Activated T-cell treated with anti-CD3 and anti-CD28 coated beads, Interleukin-2, amount 50 U/mL, for 72 hours (primary cell): ENCODE results near the gene TBL1XR1. TPM values are rescaled to one million over a fixed set of nuclear protein-coding genes. Genes with fewer than 3 reads are reported as not detected.
"Not testable (repeated sequence)": the region's sequence is repeated elsewhere in the genome, so short reads cannot be mapped to it uniquely, and the experiment has no call there.

ENCODE experiments used
- ATAC-seq, 2 donors: fragments of 150-1000 bp; cut with Tn5 transposase; replicated peaks in 1 of 2; 2 replicates each; pipeline ENCODE4 v1.10.0; 2021; ENCODE audit warnings: moderate library complexity in 2 of 2, mild to moderate bottlenecking in 1 of 2
- DNase-seq, 2 donors: peaks; one replicate each; pipeline ENCODE4 v3.0.0; 2021 to 2022; ENCODE audit warnings: mixed read lengths in 1 of 2
- H3K27ac Mint-ChIP-seq: one replicate; pipeline ENCODE4 v1.8.0; 2022; ENCODE audit warnings: mild to moderate bottlenecking, moderate library complexity, mixed read lengths
- H3K27me3 Mint-ChIP-seq: one replicate; pipeline ENCODE4 v1.8.0; 2022; ENCODE audit warnings: low read depth, mixed read lengths
- H3K36me3 Mint-ChIP-seq, 2 donors: one replicate each; pipeline ENCODE4 v1.8.0; 2022; ENCODE audit warnings: mixed read lengths in 2 of 2, mild to moderate bottlenecking in 1 of 2; ENCODE audit not compliant: insufficient read depth in 2 of 2
- H3K4me1 Mint-ChIP-seq: one replicate; pipeline ENCODE4 v1.8.0; 2022; ENCODE audit warnings: low read depth, mixed read lengths
- H3K4me3 Mint-ChIP-seq, 2 donors: one replicate each; pipeline ENCODE4 v1.8.0; 2022; ENCODE audit warnings: mild to moderate bottlenecking in 2 of 2, mixed read lengths in 2 of 2, moderate library complexity in 2 of 2
- H3K9me3 Mint-ChIP-seq, 2 donors: one replicate each; pipeline ENCODE4 v1.8.0; 2022; ENCODE audit warnings: mixed read lengths in 2 of 2
- total RNA-seq, 2 donors: library from RNA; stranded (reverse); gene quantifications; one replicate each; pipeline ENCODE4 v1.2.3, GENCODE V29; 2022

TBL1XR1 gene
- total RNA-seq, 2 donors from 2014 or later = 179 to 240 TPM

- DNase-seq = no peak
- Mint-ChIP-seq H3K4me3 (no peak overlapping the region), H3K36me3 (peaks cover 0 to 3% of the 10 kb centered on the region in 2 donors), H3K9me3 (no peaks in the 10 kb centered on the region), H3K27ac (no peak overlapping the region), H3K4me1 (peaks cover 28% of the 10 kb centered on the region), H3K27me3 (no peaks in the 10 kb centered on the region)
- ATAC-seq = peak in 1 of 2 donors; percentile 48
Measured at GRCh38 chr3:177220136-177220974, 23.1 kb upstream of the TBL1XR1 start.

GRCh38 chr3:177213801-177214535 is 16.7 kb upstream of the TBL1XR1 start:
- Mint-ChIP-seq H3K4me3 (no peak overlapping the region), H3K36me3 (peaks cover 0 to 2% of the 10 kb centered on the region in 2 donors), H3K9me3 (no peaks in the 10 kb centered on the region), H3K27ac (no peak overlapping the region), H3K4me1 (peaks cover 17% of the 10 kb centered on the region), H3K27me3 (no peaks in the 10 kb centered on the region)
- no peak for DNase-seq
- ATAC-seq = no peak

- H3K4me1 Mint-ChIP-seq = peaks cover 17% of the 10 kb centered on the region
- no peak overlapping the region for H3K4me3 Mint-ChIP-seq
- H3K27me3 Mint-ChIP-seq = no peaks in the 10 kb centered on the region
- H3K9me3 Mint-ChIP-seq = no peaks in the 10 kb centered on the region
- no peak overlapping the region for H3K27ac Mint-ChIP-seq
- DNase-seq = no peak
- no peak for ATAC-seq
- no peaks in the 10 kb centered on the region for H3K36me3 Mint-ChIP-seq
Measured at GRCh38 chr3:177212756-177213155, 15.5 kb upstream of the TBL1XR1 start.

GRCh38 chr3:177212278-177212610 is 15.0 kb upstream of the TBL1XR1 start:
- Mint-ChIP-seq H3K27me3 (no peaks in the 10 kb centered on the region), H3K9me3 (no peaks in the 10 kb centered on the region), H3K4me3 (no peak overlapping the region), H3K36me3 (no peaks in the 10 kb centered on the region), H3K4me1 (peaks cover 17% of the 10 kb centered on the region), H3K27ac (no peak overlapping the region)
- DNase-seq (no peak), ATAC-seq (peak; percentile 48 to 71)

GRCh38 chr3:177211503-177212277 is 14.4 kb upstream of the TBL1XR1 start:
- Mint-ChIP-seq H3K4me3 (no peak overlapping the region), H3K9me3 (no peaks in the 10 kb centered on the region), H3K27ac (no peak overlapping the region), H3K36me3 (no peaks in the 10 kb centered on the region), H3K4me1 (peaks cover 18% of the 10 kb centered on the region), H3K27me3 (no peaks in the 10 kb centered on the region)
- ATAC-seq = peak in 1 of 2 donors; percentile 5
- no peak for DNase-seq

GRCh38 chr3:177210744-177211502 is 13.6 kb upstream of the TBL1XR1 start:
- no peak for ATAC-seq
- H3K4me3 Mint-ChIP-seq = no peak overlapping the region
- no peaks in the 10 kb centered on the region for H3K9me3 Mint-ChIP-seq
- H3K27ac Mint-ChIP-seq = no peak overlapping the region
- H3K27me3 Mint-ChIP-seq = no peaks in the 10 kb centered on the region
- DNase-seq = no peak
- no peaks in the 10 kb centered on the region for H3K36me3 Mint-ChIP-seq
- H3K4me1 Mint-ChIP-seq = peaks cover 25% of the 10 kb centered on the region

- H3K4me3 Mint-ChIP-seq = no peak overlapping the region
- no peaks in the 10 kb centered on the region for H3K9me3 Mint-ChIP-seq
- H3K27me3 Mint-ChIP-seq = no peaks in the 10 kb centered on the region
- H3K4me1 Mint-ChIP-seq = peaks cover 25% of the 10 kb centered on the region
- ATAC-seq (no peak), DNase-seq (no peak)
- H3K36me3 Mint-ChIP-seq = peaks cover 0 to 1% of the 10 kb centered on the region in 2 donors
- no peak overlapping the region for H3K27ac Mint-ChIP-seq
Measured at GRCh38 chr3:177209509-177209908, 12.2 kb upstream of the TBL1XR1 start.

GRCh38 chr3:177208781-177209180 is 11.5 kb upstream of the TBL1XR1 start:
- no peak overlapping the region for H3K27ac Mint-ChIP-seq
- ATAC-seq (no peak), DNase-seq (no peak)
- H3K9me3 Mint-ChIP-seq = no peaks in the 10 kb centered on the region
- peaks cover 25% of the 10 kb centered on the region for H3K4me1 Mint-ChIP-seq
- H3K27me3 Mint-ChIP-seq = no peaks in the 10 kb centered on the region
- peaks cover 0 to 1% of the 10 kb centered on the region in 2 donors for H3K36me3 Mint-ChIP-seq
- no peak overlapping the region for H3K4me3 Mint-ChIP-seq

GRCh38 chr3:177208223-177208622 is 10.9 kb upstream of the TBL1XR1 start:
- no peak overlapping the region for H3K4me3 Mint-ChIP-seq
- ATAC-seq = no peak
- H3K36me3 Mint-ChIP-seq = peaks cover 0 to 1% of the 10 kb centered on the region in 2 donors

GRCh38 chr3:177206936-177207335 is 9.7 kb upstream of the TBL1XR1 start:
- no peaks in the 10 kb centered on the region for H3K9me3 Mint-ChIP-seq
- ATAC-seq = no peak
- peaks cover 28% of the 10 kb centered on the region for H3K4me1 Mint-ChIP-seq
- H3K27me3 Mint-ChIP-seq = no peaks in the 10 kb centered on the region
- H3K27ac Mint-ChIP-seq = no peak overlapping the region
- no peak overlapping the region for H3K4me3 Mint-ChIP-seq
- DNase-seq = no peak
- H3K36me3 Mint-ChIP-seq = peaks cover 0 to 1% of the 10 kb centered on the region in 2 donors

More at GRCh38 chr3:177208223-177208622, 10.9 kb upstream of the TBL1XR1 start:
- no peaks in the 10 kb centered on the region for H3K27me3 Mint-ChIP-seq
- H3K27ac Mint-ChIP-seq = no peak overlapping the region
- no peaks in the 10 kb centered on the region for H3K9me3 Mint-ChIP-seq
- H3K4me1 Mint-ChIP-seq = peaks cover 25% of the 10 kb centered on the region
- no peak for DNase-seq

GRCh38 chr3:177203689-177204395 is 6.6 kb upstream of the TBL1XR1 start:
- peaks cover 0 to 1% of the 10 kb centered on the region in 2 donors for H3K36me3 Mint-ChIP-seq
- ATAC-seq (no peak), DNase-seq (no peak)
- H3K27ac Mint-ChIP-seq = no peak overlapping the region
- no peaks in the 10 kb centered on the region for H3K27me3 Mint-ChIP-seq
- peaks cover 47% of the 10 kb centered on the region for H3K4me1 Mint-ChIP-seq
- H3K9me3 Mint-ChIP-seq = no peaks in the 10 kb centered on the region
- H3K4me3 Mint-ChIP-seq = no peak overlapping the region

GRCh38 chr3:177203016-177203415 is 5.7 kb upstream of the TBL1XR1 start:
- Mint-ChIP-seq H3K4me1 (peaks cover 50% of the 10 kb centered on the region), H3K4me3 (peak overlapping the region in 1 of 2 donors; percentile 41), H3K27ac (peak overlapping the region; percentile 16)
- not testable (repeated sequence) for H3K9me3 Mint-ChIP-seq, H3K27me3 Mint-ChIP-seq, H3K36me3 Mint-ChIP-seq, ATAC-seq
- peak in 1 of 2 donors; percentile 16 for DNase-seq
